RCC 7860 (cell line): ENCODE data around the gene SLC39A10.
"Not testable (repeated sequence)": the region's sequence is repeated elsewhere in the genome, so short reads cannot be mapped to it uniquely, and the experiment has no call there.

Source experiments
- DNase-seq: peaks from one replicate; pipeline ENCODE4 v3.0.0-alpha.2; 2015; ENCODE audit warnings: low spot score
- FAIRE-seq: peaks from 2 replicates; lab custom pipeline; 2012; peaks lifted over from hg19 to GRCh38; lab: Jason Lieb, UNC

Gene SLC39A10

GRCh38 chr2:195670191-195670590 is 13.2 kb downstream of the SLC39A10 start:
- no peak for FAIRE-seq
- no peak for DNase-seq

- FAIRE-seq, result no peak
These were observed 14.5 kb downstream of the SLC39A10 start for GRCh38 chr2:195671563-195671962.

GRCh38 chr2:195672674-195673073 is 15.6 kb downstream of the SLC39A10 start:
- FAIRE-seq (no peak), DNase-seq (no peak)

More at GRCh38 chr2:195671563-195671962, 14.5 kb downstream of the SLC39A10 start:
- DNase-seq, result no peak

DNA sequence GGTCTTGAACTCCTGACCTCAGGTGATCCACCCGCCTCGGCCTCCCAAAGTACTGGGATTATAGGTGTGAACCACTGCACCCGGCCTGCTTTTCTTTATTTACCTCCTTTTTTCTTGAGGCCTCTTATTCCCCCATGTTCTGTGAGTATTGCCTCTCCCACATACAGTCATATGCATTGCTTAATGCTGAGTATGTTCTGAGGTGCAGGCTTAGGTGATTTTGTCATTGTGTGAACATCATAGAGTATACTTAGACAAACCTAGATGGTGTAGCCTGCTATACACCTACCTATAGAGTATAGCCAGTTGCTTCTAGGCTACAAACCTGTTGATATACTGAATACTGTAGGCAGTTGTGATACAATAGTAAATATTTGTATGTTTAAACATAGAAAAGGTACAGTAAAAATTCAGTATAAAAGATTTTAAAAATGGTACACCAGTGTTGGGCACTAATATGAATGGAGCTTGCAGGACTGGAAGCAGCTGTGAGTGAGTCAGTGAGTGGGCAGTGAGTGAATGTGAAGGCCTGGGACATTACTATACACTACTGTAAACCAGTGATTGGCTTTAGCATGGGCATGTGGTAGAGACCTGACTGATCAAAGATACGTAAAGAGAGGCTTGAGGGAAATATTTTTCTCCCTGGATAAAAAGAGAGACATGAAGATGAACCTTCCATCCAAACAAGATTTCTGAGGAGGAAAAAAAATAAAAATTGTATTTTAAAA is 17.6 kb downstream of the SLC39A10 start:
- no peak for DNase-seq
- FAIRE-seq, result no peak

DNA sequence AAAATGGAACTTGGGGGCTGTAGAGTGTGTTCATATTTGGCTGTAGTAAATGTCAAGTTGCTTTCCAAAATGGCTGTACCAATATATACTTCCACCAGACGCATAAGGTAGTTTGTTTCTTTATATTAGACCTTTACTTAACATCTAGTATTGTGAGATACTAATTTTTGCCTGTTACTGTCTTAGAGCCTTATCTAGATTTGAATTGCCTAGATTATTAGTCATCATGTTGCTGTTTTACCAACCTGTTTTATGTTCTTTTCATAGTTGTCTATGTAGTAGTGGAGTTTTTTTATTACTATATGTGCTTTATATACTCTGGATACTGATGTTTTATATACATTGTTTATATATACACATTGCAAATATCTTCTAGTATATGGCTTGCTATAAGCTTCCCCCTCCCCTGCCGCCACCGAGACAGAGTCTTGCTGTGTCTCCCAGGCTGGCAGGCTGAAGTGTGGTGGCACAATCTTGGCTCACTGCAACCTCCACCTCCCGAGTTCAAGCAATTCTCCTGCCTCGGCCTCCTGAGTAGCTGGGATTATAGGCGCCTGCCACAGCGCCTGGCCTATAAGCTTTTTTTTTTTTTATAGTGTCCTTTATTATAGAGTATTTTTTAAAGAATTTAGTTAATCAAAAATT is 18.9 kb downstream of the SLC39A10 start:
- no peak for DNase-seq
- peak; percentile 31 for FAIRE-seq

GRCh38 chr2:195677290-195677689 is 20.3 kb downstream of the SLC39A10 start:
- FAIRE-seq, result no peak

DNA sequence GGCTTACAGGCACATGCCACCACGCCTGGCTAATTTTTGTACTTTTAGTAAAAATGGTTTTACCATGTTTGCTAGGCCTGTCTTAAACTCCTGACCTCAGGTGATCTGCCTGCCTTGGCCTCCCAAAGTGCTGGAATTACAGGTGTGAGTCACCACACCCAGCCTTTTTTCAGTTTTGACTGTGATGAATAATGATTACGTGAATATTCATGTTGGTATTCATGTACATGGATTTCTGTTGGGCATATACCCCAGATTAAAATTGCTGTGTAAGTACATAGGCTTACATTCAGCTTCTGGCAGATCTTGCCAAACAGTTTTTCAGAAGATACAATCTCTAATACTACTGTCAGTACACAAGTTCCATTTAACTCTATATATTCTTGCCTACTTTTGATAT is 20.9 kb downstream of the SLC39A10 start:
- no peak for DNase-seq
- FAIRE-seq, result no peak

More at GRCh38 chr2:195677290-195677689, 20.3 kb downstream of the SLC39A10 start:
- DNase-seq, result no peak

GRCh38 chr2:195682077-195682476 is 25.1 kb downstream of the SLC39A10 start:
- FAIRE-seq (peak; percentile 27), DNase-seq (no peak)

DNA sequence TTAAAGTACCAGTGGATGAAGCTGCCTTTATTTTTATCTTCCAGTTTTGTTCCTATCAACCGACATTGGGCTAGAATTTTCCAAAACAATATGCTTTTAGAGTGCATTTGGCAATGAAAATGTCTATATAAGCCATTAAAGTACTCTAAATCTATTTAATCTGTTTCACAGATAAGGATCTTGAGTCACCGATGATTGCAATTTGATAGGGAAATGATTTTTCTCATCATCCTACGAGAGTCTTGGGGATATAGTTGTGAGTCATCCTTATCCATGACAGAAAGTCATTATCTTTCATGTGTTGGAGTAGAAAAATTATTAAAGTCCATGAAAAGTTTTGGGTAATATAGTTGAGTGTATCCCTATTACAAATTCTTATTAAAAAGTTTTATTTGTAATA is 26.1 kb downstream of the SLC39A10 start:
- DNase-seq, result no peak

DNA sequence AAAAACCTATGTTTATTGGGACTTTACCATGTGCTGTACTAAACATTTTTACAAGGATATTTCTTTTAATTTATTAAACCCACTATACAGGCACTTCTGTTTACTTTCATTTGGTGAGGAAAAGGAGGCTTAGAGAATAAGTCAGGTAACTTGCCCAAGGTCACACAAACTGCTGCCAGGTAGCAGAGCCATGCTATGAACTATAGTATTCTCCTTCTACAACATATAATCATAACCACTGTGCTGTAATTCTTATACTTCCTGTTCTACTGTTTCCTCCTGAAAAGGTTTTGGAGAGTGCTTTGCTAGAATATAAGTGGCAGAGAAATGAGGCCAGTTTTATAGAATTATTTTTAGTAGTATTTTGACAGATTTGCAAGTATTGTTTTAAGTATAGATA is 29.5 kb downstream of the SLC39A10 start:
- DNase-seq, result no peak
- no peak for FAIRE-seq

More for the DNA sequence above, 26.1 kb downstream of the SLC39A10 start:
- peak; percentile 61 for FAIRE-seq

GRCh38 chr2:195687320-195688086 is 30.5 kb downstream of the SLC39A10 start:
- DNase-seq (no peak), FAIRE-seq (no peak)

DNA sequence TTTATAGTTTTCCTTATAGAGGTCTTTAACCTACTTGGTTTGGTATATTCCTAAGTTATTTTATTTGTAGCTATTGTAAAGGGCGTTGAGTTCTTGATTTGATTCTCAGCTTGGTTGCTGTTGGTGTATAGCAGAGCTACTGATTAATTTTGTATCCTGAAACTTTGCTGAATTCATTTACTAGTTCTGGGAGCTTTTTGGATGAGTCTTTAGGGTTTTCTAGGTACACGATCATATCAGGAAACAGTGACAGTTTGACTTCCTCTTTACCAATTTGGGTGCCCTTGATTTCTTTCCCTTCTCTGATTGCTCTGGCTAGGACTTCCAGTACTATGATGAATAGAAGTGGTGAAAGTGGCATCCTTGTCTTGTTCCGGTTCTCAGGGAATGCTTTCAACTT is 35.5 kb downstream of the SLC39A10 start:
- not testable (repeated sequence) for FAIRE-seq, DNase-seq

GRCh38 chr2:195694553-195694952 is 37.5 kb downstream of the SLC39A10 start:
- DNase-seq, result no peak
- no peak for FAIRE-seq

GRCh38 chr2:195695002-195695631 is 38.1 kb downstream of the SLC39A10 start:
- DNase-seq (peak; percentile 42), FAIRE-seq (no peak)

DNA sequence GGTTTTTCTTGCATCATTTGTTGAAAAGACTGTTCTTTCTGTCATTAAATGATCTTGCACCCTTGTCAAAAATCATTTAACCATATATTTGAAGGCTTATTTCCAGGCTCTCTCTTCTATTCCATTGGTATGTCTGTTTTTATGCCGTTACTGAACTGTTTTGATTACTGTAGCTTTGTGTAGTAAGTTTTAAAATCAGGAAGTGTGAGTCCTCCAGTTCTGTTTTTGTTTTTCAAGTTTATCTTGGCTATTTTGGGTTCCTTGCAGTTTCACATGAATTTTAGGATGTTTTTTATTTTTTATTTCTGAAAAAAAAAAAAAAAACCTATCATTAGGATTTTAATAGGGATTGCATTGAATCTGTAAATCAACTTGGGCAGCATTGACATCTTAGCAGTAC is 39.0 kb downstream of the SLC39A10 start:
- FAIRE-seq (no peak), DNase-seq (no peak)

GRCh38 chr2:195697681-195698220 is 40.7 kb downstream of the SLC39A10 start:
- FAIRE-seq (no peak), DNase-seq (no peak)

DNA sequence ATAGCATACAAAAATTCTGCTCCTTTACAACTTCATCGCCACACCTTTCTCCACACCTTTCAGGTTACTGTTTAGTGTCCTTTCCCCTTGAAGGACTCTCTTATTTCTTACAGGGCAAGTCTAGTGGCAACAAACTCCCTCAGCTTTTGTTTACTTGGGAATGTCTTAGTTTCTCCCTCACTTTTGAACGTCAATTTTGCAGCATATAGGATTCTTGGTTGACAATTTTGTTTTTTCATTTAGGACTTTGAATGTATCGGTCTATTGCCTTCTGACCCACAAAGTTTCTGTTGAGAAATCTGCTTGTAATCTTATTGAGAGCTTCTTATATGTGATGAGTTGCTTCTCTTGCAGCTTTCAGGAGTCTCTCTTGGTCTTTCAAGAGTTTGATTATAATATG is 43.5 kb downstream of the SLC39A10 start:
- DNase-seq (no peak), FAIRE-seq (no peak)

DNA sequence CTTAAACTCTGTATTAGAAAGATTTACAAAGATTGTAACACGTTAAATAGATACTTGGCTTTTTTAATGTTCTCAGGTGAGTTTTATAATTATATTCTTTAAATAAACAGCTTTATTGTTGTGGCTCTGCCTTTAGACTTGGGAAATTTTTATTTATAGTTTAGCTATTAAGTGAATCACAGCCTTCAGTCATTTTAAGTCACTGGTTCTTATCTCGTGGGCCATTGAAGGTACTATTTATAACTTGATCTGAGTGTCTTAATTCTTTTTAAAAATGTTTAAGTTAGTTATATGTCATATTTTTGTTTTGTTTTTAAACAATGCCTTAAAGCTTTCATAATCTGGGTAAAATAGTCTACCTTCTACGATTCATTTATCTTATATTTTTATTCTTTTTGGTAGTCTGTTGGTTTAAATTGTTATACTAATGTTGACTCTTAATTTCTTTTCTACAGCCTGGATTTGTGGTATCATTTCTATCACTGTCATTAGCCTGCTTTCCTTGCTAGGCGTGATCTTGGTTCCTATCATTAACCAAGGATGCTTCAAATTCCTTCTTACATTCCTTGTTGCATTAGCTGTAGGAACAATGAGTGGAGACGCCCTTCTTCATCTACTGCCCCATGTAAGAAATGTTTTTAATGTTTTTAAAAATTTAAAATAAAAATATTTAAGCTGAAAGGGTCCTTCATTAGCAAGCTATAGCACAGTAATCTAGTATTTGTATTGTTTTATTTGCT is 49.3 kb downstream of the SLC39A10 start:
- FAIRE-seq, result peak; percentile 95
- DNase-seq, result peak; percentile 61

GRCh38 chr2:195709901-195710806 is 53.1 kb downstream of the SLC39A10 start:
- DNase-seq (no peak), FAIRE-seq (peak; percentile 83)
